Measurements from ENCODE around the gene TMEM207.
"Not testable (repeated sequence)": the region's sequence is repeated elsewhere in the genome, so short reads cannot be mapped to it uniquely, and the experiment has no call there.

TMEM207 gene

GRCh38 chr3:190449801-190450200 lies at the start of gene TMEM207:
Gene TMEM207, minus strand, starts transcription at chr3:190449901. Its CDS starts 92 bp downstream, at chr3:190449809.
- Mint-ChIP-seq H3K36me3 (no peaks in the 10 kb centered on the region), H3K27ac (no peak within 1 kb of the TSS), H3K9me3 (no peaks in the 10 kb centered on the region), H3K4me1 (no peaks in the 10 kb centered on the region), H3K4me3 (no peak within 1 kb of the TSS), H3K27me3 (peaks cover 10% of the 10 kb centered on the region)
- ATAC-seq = no peak

GRCh38 chr3:190499122-190499521 lies 49.4 kb upstream of the TMEM207 start:
- H3K9me3 Mint-ChIP-seq = no peaks in the 10 kb centered on the region
- no peak for ATAC-seq
- H3K4me1 Mint-ChIP-seq = peaks cover 16% of the 10 kb centered on the region
- H3K27me3 Mint-ChIP-seq = peaks cover 26% of the 10 kb centered on the region
- H3K4me3 Mint-ChIP-seq = no peak overlapping the region
- H3K27ac Mint-ChIP-seq = no peak overlapping the region
- H3K36me3 Mint-ChIP-seq = no peaks in the 10 kb centered on the region

GRCh38 chr3:190498293-190498692 lies 48.6 kb upstream of the TMEM207 start:
- H3K27me3 Mint-ChIP-seq = peaks cover 33% of the 10 kb centered on the region
- H3K9me3 Mint-ChIP-seq = no peaks in the 10 kb centered on the region
- H3K36me3 Mint-ChIP-seq = no peaks in the 10 kb centered on the region
- H3K4me3 Mint-ChIP-seq = no peak overlapping the region
- H3K27ac Mint-ChIP-seq = no peak overlapping the region
- peaks cover 16% of the 10 kb centered on the region for H3K4me1 Mint-ChIP-seq
- ATAC-seq = no peak

- Mint-ChIP-seq H3K27ac (no peak overlapping the region), H3K4me1 (peaks cover 11% of the 10 kb centered on the region), H3K4me3 (no peak overlapping the region), H3K27me3 (peaks cover 33% of the 10 kb centered on the region), H3K36me3 (no peaks in the 10 kb centered on the region), H3K9me3 (no peaks in the 10 kb centered on the region)
- ATAC-seq = no peak
Measured at GRCh38 chr3:190497811-190498210, 48.1 kb upstream of the TMEM207 start.

DNA sequence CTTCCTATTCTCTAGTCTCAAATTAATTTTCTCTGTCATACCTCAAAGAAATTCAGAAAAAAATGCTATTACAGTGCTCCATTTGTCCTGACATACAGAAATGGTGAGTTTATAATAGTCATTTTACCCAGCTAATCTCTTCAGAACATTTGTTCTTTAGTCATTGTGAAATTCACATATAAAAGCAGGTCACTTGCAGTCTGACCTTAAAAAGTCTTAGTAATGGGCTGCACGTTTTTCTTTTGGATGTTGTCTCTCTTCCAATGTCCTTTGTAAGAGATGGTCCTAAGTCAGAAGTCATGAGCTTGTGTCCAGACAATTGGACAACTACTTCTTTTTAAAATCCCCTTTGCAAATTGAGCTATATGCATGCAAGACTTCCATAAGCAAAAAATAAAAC lies 47.2 kb upstream of the TMEM207 start:
- Mint-ChIP-seq H3K36me3 (no peaks in the 10 kb centered on the region), H3K4me1 (peaks cover 8% of the 10 kb centered on the region), H3K9me3 (no peaks in the 10 kb centered on the region), H3K27ac (no peak overlapping the region), H3K4me3 (no peak overlapping the region), H3K27me3 (peaks cover 33% of the 10 kb centered on the region)
- no peak for ATAC-seq

DNA sequence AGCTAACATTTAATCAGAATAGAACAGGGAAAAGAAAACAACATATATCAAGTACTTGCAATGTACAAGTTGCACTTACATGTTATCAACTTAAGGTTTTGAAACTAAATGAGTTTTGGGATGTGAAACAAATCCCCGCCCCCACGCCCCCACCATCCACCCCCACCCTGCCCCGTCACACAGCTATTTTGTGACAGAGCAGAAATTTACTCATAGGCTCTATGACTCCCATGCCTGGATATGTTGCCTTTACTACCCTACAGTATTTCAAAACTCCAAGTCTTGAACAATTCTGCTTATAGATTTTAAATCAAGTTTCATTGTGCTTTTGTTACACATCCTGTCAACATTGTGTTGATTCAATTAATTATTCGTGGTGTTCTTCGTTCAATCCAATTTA lies 46.1 kb upstream of the TMEM207 start:
- Mint-ChIP-seq H3K27ac (no peak overlapping the region), H3K4me3 (no peak overlapping the region), H3K36me3 (no peaks in the 10 kb centered on the region), H3K4me1 (peaks cover 16% of the 10 kb centered on the region), H3K27me3 (peaks cover 32% of the 10 kb centered on the region), H3K9me3 (no peaks in the 10 kb centered on the region)
- peak; percentile 55 for ATAC-seq

GRCh38 chr3:190495354-190495753 lies 45.7 kb upstream of the TMEM207 start:
- ATAC-seq = no peak
- Mint-ChIP-seq H3K4me1 (peaks cover 16% of the 10 kb centered on the region), H3K27ac (no peak overlapping the region), H3K4me3 (no peak overlapping the region), H3K27me3 (peaks cover 32% of the 10 kb centered on the region), H3K36me3 (no peaks in the 10 kb centered on the region), H3K9me3 (no peaks in the 10 kb centered on the region)

GRCh38 chr3:190494907-190495306 lies 45.2 kb upstream of the TMEM207 start:
- Mint-ChIP-seq H3K9me3 (no peaks in the 10 kb centered on the region), H3K4me1 (peaks cover 16% of the 10 kb centered on the region), H3K36me3 (no peaks in the 10 kb centered on the region), H3K27me3 (peaks cover 32% of the 10 kb centered on the region), H3K4me3 (no peak overlapping the region), H3K27ac (no peak overlapping the region)
- ATAC-seq = no peak

- Mint-ChIP-seq H3K27me3 (peaks cover 41% of the 10 kb centered on the region), H3K4me3 (no peak overlapping the region), H3K9me3 (no peaks in the 10 kb centered on the region), H3K27ac (no peak overlapping the region), H3K36me3 (no peaks in the 10 kb centered on the region), H3K4me1 (peaks cover 16% of the 10 kb centered on the region)
- no peak for ATAC-seq
Measured at GRCh38 chr3:190492966-190493365, 43.3 kb upstream of the TMEM207 start.

- Mint-ChIP-seq H3K9me3 (no peaks in the 10 kb centered on the region), H3K36me3 (no peaks in the 10 kb centered on the region), H3K27ac (no peak overlapping the region), H3K27me3 (peaks cover 43% of the 10 kb centered on the region), H3K4me1 (peaks cover 16% of the 10 kb centered on the region), H3K4me3 (no peak overlapping the region)
- no peak for ATAC-seq
Measured at GRCh38 chr3:190492129-190492528, 42.4 kb upstream of the TMEM207 start.

DNA sequence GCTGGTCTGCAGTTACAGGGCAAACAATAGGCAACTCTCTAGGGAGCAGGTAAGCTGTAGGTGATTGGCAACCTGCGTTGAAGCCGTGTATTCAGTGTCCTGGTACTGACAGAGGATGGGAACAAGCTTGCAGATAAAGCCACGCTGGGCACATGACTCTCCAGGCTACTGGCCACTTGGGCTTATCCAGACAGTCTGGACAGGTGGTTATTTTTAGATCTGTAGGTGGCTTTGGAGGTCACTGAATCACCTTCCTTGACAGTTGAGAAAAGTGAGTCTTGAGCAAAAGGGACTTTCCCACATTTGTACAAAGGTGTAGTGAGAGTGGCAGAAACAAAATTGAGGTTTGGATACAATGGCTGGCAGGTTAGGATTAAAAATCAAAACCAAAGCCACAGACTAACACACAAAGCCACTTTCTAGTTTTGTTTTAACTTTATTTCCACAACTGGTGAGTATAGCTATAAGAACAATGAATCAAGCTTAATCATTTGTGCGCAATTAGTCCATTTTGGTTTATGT lies 41.9 kb upstream of the TMEM207 start:
- Mint-ChIP-seq H3K4me3 (no peak overlapping the region), H3K4me1 (peaks cover 16% of the 10 kb centered on the region), H3K36me3 (no peaks in the 10 kb centered on the region), H3K27me3 (peaks cover 43% of the 10 kb centered on the region), H3K9me3 (no peaks in the 10 kb centered on the region), H3K27ac (no peak overlapping the region)
- no peak for ATAC-seq

DNA sequence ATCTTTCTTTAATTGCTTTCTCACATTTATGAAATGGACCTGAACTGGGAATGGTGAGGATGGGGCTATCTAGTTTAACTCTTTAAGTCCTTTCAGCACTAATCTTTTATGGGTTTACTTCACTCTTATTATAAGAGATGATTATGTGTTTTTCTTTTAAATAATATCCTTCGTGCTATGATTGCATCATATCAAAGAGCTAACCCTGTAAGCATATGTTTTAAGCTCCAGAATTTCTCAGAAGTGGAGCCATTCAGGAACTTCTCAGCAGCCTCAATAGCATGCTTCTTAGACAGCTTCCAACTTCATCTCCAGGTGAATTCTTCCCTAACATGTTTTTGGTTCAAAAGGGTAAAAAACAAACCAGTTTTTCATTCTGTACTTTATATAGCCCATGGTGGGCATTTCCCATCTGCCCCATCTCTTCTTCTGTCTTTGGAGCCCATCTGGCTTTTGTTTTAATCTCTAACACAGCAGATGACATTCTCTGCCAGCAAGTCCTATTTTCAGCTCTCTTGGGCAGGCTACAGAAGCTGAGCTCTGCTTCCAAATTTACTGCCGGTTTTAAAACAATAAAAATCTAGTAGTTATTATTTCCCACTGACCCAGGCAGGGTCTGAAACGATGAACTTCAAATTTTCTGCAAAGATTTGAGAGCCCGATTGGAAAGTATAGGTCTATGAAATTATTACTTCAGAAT lies 37.4 kb upstream of the TMEM207 start:
- Mint-ChIP-seq H3K9me3 (no peaks in the 10 kb centered on the region), H3K27me3 (peaks cover 42% of the 10 kb centered on the region), H3K27ac (no peak overlapping the region), H3K4me1 (peaks cover 8% of the 10 kb centered on the region), H3K36me3 (no peaks in the 10 kb centered on the region), H3K4me3 (no peak overlapping the region)
- no peak for ATAC-seq

DNA sequence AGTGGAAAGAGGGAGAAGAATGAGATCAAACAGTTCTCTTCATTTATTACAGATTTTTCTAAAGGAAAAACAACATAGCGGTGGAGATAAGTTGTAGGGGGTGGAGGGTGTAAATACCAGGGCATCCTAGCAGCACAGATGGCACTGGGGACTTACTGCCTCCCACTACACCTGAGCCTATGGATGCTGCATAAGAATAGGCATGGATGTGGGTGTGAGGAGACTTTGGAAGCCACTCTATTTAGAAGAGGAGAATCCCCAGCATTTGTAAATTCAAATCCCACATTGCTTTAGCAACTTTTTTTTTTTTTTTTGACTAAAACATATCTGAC lies 36.8 kb upstream of the TMEM207 start:
- peaks cover 5% of the 10 kb centered on the region for H3K4me1 Mint-ChIP-seq

DNA sequence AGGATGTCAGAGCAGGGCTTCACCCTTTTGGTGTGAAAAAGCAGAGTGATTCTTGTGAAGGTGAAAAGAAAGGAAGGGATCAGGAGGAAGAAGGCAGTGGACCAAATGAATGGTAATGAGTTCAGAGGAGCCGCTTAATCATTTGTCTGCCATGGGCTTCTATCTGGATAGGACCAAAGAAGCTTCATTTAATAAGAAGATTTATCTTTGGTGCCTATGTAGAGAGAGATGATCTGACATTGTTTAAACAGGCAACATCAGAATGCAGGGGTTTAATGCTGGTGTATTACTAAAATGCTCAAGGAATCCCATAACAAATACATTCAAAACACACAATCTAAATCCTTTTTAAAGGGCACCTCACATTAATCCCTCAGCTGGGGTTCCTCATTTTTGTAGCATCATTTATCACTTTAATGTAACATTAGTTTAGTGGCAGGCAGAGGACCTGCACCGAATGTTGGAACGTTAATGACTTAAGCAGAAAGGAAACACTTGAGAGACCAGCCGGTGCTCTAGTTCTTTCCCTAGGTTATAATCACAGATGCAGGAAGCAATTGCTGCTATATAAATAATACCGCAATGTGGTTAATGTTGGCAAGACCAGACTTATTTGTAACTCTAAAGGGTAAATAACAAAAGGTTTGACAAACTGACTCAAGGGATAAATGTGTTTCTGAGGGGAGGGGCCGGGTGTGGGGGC lies 36.3 kb upstream of the TMEM207 start:
- peaks cover 35% of the 10 kb centered on the region for H3K27me3 Mint-ChIP-seq
- no peaks in the 10 kb centered on the region for H3K4me1 Mint-ChIP-seq
- H3K27ac Mint-ChIP-seq = no peak overlapping the region
- H3K4me3 Mint-ChIP-seq = no peak overlapping the region
- no peak for ATAC-seq
- H3K9me3 Mint-ChIP-seq = no peaks in the 10 kb centered on the region
- H3K36me3 Mint-ChIP-seq = no peaks in the 10 kb centered on the region

More for the DNA sequence above, 36.8 kb upstream of the TMEM207 start:
- Mint-ChIP-seq H3K9me3 (no peaks in the 10 kb centered on the region), H3K36me3 (no peaks in the 10 kb centered on the region), H3K4me3 (no peak overlapping the region), H3K27me3 (peaks cover 40% of the 10 kb centered on the region), H3K27ac (no peak overlapping the region)
- ATAC-seq = no peak

GRCh38 chr3:190481779-190482178 lies 32.1 kb upstream of the TMEM207 start:
- Mint-ChIP-seq H3K4me3 (no peak overlapping the region), H3K27ac (no peak overlapping the region), H3K4me1 (no peaks in the 10 kb centered on the region), H3K27me3 (peaks cover 9% of the 10 kb centered on the region), H3K36me3 (no peaks in the 10 kb centered on the region), H3K9me3 (no peaks in the 10 kb centered on the region)
- no peak for ATAC-seq

- not testable (repeated sequence) for ATAC-seq, H3K36me3 Mint-ChIP-seq, H3K4me3 Mint-ChIP-seq, H3K27ac Mint-ChIP-seq, H3K4me1 Mint-ChIP-seq
- Mint-ChIP-seq H3K27me3 (peaks cover 10% of the 10 kb centered on the region), H3K9me3 (peaks cover 13% of the 10 kb centered on the region)
Measured at GRCh38 chr3:190473261-190473660, 23.6 kb upstream of the TMEM207 start.
